ENCODE results near the gene TMEM80. TPM values are rescaled to one million over a fixed set of nuclear protein-coding genes. Genes with fewer than 3 reads are reported as not detected.

The TMEM80 gene
- total RNA-seq, 1 donor from 2014 or later: 5.7 TPM

DNA sequence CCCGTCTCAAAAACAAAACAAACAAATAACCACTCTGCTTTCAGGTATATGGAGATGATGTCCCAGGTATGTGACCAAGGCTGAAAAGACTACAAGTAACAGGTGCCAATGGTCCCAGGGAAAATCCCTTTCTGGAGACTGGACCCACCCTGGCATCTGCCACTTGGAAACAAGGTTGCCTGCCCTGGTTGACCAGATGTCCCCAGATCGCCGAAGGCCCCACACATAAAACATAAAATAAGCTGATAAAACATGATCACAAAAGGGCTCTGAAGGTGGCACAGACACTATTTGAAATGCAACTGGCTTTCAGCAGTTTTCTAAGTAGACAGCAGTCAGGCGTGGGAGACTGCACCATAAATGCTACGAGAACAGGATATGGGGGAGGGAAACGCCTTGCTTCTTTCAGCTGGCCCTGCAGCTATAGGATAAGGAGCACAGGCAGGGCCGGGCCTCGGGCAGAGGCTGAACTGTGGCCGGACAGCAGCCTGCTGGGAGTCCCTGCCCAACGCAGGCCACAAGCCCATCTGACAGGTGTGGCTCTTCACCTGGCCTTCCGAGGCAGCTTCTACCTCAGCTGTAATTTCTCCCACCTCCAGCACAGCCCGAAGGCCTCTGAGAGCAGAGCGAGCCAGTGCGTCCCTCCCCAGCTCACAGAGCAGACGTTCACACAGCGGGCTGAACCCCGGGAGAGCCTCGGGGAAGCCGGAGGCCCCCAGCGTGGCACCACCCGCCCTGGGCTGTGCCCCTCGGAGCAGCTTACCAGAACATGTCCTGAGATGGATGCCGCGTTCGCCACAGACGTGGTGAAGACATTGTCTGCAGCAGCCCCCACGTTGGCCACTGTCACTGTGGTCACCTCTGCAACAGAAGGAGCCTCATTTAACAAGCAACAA is 4.6 kb upstream of the TMEM80 start:
- H3K9ac ChIP-seq (ENCODE audit: low read depth in 1 of 3, low read length in 3 of 3): no peak overlapping the region
- H3K4me1 ChIP-seq (ENCODE audit: control insufficient read depth in 3 of 3, insufficient read depth in 3 of 3, low read length in 3 of 3): peaks cover 12 to 14% (median 13%) of the 10 kb centered on the region in 3 donors
- H3K36me3 ChIP-seq (ENCODE audit: control insufficient read depth in 3 of 3, insufficient read depth in 3 of 3, low read length in 3 of 3): peaks cover 18 to 29% (median 27%) of the 10 kb centered on the region in 3 donors
- no peak overlapping the region for H3K27ac ChIP-seq (ENCODE audit: low read depth, low read length)
- H3K9me3 ChIP-seq (ENCODE audit: control insufficient read depth in 3 of 3, low read length in 3 of 3): no peaks in the 10 kb centered on the region
- no peaks in the 10 kb centered on the region for H3K27me3 ChIP-seq (ENCODE audit: control insufficient read depth in 3 of 3, insufficient read depth in 3 of 3, low read length in 3 of 3)
- H3K4me3 ChIP-seq (ENCODE audit: low read length in 3 of 3): no peak overlapping the region

- Histone ChIP-seq H3K27ac (ENCODE audit: low read depth, low read length) (no peak overlapping the region), H3K27me3 (ENCODE audit: control insufficient read depth in 3 of 3, insufficient read depth in 3 of 3, low read length in 3 of 3) (no peaks in the 10 kb centered on the region), H3K9me3 (ENCODE audit: control insufficient read depth in 3 of 3, low read length in 3 of 3) (no peaks in the 10 kb centered on the region), H3K36me3 (ENCODE audit: control insufficient read depth in 3 of 3, insufficient read depth in 3 of 3, low read length in 3 of 3) (peaks cover 10 to 21% (median 18%) of the 10 kb centered on the region in 3 donors), H3K4me3 (ENCODE audit: low read length in 3 of 3) (no peak overlapping the region), H3K4me1 (ENCODE audit: control insufficient read depth in 3 of 3, insufficient read depth in 3 of 3, low read length in 3 of 3) (peaks cover 19 to 22% (median 21%) of the 10 kb centered on the region in 3 donors), H3K9ac (ENCODE audit: low read depth in 1 of 3, low read length in 3 of 3) (no peak overlapping the region)
These were observed 3.7 kb upstream of the TMEM80 start for GRCh38 chr11:691710-692590.

GRCh38 chr11:692824-693414 is 2.7 kb upstream of the TMEM80 start:
- Histone ChIP-seq H3K9ac (ENCODE audit: low read depth in 1 of 3, low read length in 3 of 3) (peak overlapping the region in 2 of 3 donors; percentile 34 to 40), H3K9me3 (ENCODE audit: control insufficient read depth in 3 of 3, low read length in 3 of 3) (no peaks in the 10 kb centered on the region), H3K36me3 (ENCODE audit: control insufficient read depth in 3 of 3, insufficient read depth in 3 of 3, low read length in 3 of 3) (peaks cover 7 to 13% (median 9%) of the 10 kb centered on the region in 3 donors), H3K27ac (ENCODE audit: low read depth, low read length) (peak overlapping the region; percentile 19), H3K4me1 (ENCODE audit: control insufficient read depth in 3 of 3, insufficient read depth in 3 of 3, low read length in 3 of 3) (peaks cover 29 to 32% (median 30%) of the 10 kb centered on the region in 3 donors), H3K4me3 (ENCODE audit: low read length in 3 of 3) (peak overlapping the region in 1 of 3 donors; percentile 7), H3K27me3 (ENCODE audit: control insufficient read depth in 3 of 3, insufficient read depth in 3 of 3, low read length in 3 of 3) (no peaks in the 10 kb centered on the region)

- Histone ChIP-seq H3K4me3 (ENCODE audit: low read length in 3 of 3) (peak overlapping the region; percentile 7 to 61 (median 56)), H3K36me3 (ENCODE audit: control insufficient read depth in 3 of 3, insufficient read depth in 3 of 3, low read length in 3 of 3) (peaks cover 5 to 9% (median 8%) of the 10 kb centered on the region in 3 donors), H3K9me3 (ENCODE audit: control insufficient read depth in 3 of 3, low read length in 3 of 3) (no peaks in the 10 kb centered on the region), H3K27me3 (ENCODE audit: control insufficient read depth in 3 of 3, insufficient read depth in 3 of 3, low read length in 3 of 3) (no peaks in the 10 kb centered on the region), H3K27ac (ENCODE audit: low read depth, low read length) (peak overlapping the region; percentile 19), H3K9ac (ENCODE audit: low read depth in 1 of 3, low read length in 3 of 3) (peak overlapping the region; percentile 34 to 61 (median 40)), H3K4me1 (ENCODE audit: control insufficient read depth in 3 of 3, insufficient read depth in 3 of 3, low read length in 3 of 3) (peaks cover 31 to 37% (median 35%) of the 10 kb centered on the region in 3 donors)
These were observed 2.2 kb upstream of the TMEM80 start for GRCh38 chr11:693415-693831.

DNA sequence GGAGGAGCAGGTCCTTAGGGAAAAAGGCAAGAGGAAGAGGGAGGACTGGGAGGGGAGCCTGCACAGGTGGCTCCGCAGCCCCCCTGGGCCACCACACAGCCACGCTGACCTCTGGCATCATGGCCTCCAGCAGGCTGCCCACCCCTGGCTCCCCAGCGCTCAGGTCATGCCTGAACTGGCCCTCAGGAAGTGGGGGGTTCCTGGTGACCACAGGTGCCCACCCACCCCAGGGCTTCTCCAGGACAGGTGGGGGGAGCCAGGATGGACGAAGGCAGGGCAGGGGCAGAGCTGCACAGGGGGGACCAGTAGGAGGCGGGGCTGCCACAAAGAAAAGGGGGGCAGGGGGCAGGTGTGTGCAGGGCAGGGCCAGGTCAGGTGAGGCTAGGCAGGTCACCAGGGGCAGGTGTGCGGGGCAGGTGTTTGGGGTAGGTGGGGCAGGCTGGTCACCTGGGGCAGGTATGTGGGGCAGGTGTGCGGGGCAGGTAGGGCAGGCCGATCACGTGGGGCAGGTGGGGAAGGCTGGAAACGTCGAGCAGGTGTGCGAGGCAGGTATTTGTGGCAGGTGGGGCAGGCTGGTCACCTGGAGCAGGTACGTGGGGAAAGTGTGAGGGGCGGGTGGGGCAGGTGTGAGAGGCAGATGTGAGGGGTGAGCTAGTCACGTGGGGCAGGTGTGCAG is 1.6 kb upstream of the TMEM80 start:
- H3K36me3 ChIP-seq (ENCODE audit: control insufficient read depth in 3 of 3, insufficient read depth in 3 of 3, low read length in 3 of 3): peaks cover 2 to 6% (median 5%) of the 10 kb centered on the region in 3 donors
- no peaks in the 10 kb centered on the region for H3K9me3 ChIP-seq (ENCODE audit: control insufficient read depth in 3 of 3, low read length in 3 of 3)
- H3K4me1 ChIP-seq (ENCODE audit: control insufficient read depth in 3 of 3, insufficient read depth in 3 of 3, low read length in 3 of 3): peaks cover 31 to 42% (median 41%) of the 10 kb centered on the region in 3 donors
- H3K27ac ChIP-seq (ENCODE audit: low read depth, low read length): peak overlapping the region; percentile 19
- peak overlapping the region; percentile 49 to 61 (median 56) for H3K4me3 ChIP-seq (ENCODE audit: low read length in 3 of 3)
- peak overlapping the region; percentile 34 to 61 (median 40) for H3K9ac ChIP-seq (ENCODE audit: low read depth in 1 of 3, low read length in 3 of 3)
- no peaks in the 10 kb centered on the region for H3K27me3 ChIP-seq (ENCODE audit: control insufficient read depth in 3 of 3, insufficient read depth in 3 of 3, low read length in 3 of 3)

DNA sequence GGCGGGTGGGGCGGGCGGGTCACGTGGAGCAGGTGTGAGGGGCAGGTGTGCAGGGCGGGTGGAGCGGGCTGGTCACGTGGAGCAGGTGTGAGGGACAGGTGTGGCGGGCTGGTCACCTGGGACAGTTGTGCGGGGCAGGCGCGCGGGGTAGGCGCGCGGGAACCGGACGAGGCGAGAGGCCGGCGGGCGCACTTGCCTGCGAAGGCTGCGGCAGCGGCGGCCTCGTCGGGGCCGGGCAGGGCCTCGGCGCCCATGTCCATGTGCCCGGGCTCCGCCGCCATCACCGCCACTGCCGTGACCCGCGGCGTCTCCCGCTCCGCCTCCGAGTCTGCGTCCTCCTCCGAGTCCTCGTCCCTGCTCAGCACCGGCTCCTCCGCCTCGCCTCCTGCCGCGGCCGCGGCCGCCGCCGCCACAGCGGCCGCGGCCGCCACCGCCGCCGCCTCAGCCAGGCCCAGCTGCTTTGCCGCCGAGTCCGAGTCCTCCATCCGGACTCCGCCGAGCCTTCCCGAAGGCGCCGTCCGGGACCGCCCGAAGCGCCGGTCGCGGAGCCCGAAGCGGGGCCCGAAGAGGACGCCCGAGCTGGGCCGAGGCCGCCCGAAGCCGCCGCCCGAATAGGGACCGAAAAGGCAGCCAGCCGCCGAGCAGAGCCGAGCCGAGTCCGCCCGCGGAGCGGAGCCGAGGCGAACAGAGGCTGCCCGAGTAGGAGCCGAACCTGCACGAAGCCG is 891 bp upstream of the TMEM80 start, which contains the start of gene DEAF1:
DEAF1 (minus strand) TSS at position 660 of the 725 bp plus-strand sequence; CDS start at position 485, 175 bp downstream.
- H3K27me3 ChIP-seq (ENCODE audit: control insufficient read depth in 3 of 3, insufficient read depth in 3 of 3, low read length in 3 of 3): no peaks in the 10 kb centered on the region
- H3K4me1 ChIP-seq (ENCODE audit: control insufficient read depth in 3 of 3, insufficient read depth in 3 of 3, low read length in 3 of 3): peaks cover 31 to 45% (median 44%) of the 10 kb centered on the region in 3 donors
- no peaks in the 10 kb centered on the region for H3K9me3 ChIP-seq (ENCODE audit: control insufficient read depth in 3 of 3, low read length in 3 of 3)
- peaks cover 1 to 3% (median 2%) of the 10 kb centered on the region in 3 donors for H3K36me3 ChIP-seq (ENCODE audit: control insufficient read depth in 3 of 3, insufficient read depth in 3 of 3, low read length in 3 of 3)
- peak within 1 kb of the TSS; percentile 98 for H3K27ac ChIP-seq (ENCODE audit: low read depth, low read length)
- H3K9ac ChIP-seq (ENCODE audit: low read depth in 1 of 3, low read length in 3 of 3): peak within 1 kb of the TSS; percentile 95 to 98 (median 97)
- H3K4me3 ChIP-seq (ENCODE audit: low read length in 3 of 3): peak within 1 kb of the TSS; percentile 87 to 90 (median 89)

DNA sequence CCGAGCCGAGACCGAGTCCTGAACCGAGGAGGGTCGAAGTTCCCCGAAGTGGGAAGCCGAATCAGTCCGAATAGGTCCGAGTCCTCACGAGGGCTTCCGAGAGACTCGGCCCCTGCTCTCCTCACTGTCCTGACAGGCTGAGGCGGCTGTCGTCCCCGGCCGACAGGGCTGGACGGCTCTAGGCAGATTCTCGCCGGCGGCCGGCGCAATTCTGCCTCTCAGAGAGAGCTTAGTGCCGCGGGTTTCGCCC is 403 bp upstream of the TMEM80 start:
- Histone ChIP-seq H3K4me3 (ENCODE audit: low read length in 3 of 3) (peak overlapping the region; percentile 69 to 87 (median 85)), H3K27me3 (ENCODE audit: control insufficient read depth in 3 of 3, insufficient read depth in 3 of 3, low read length in 3 of 3) (no peaks in the 10 kb centered on the region), H3K9me3 (ENCODE audit: control insufficient read depth in 3 of 3, low read length in 3 of 3) (no peaks in the 10 kb centered on the region), H3K9ac (ENCODE audit: low read depth in 1 of 3, low read length in 3 of 3) (peak overlapping the region; percentile 95 to 98 (median 97)), H3K27ac (ENCODE audit: low read depth, low read length) (peak overlapping the region; percentile 98), H3K4me1 (ENCODE audit: control insufficient read depth in 3 of 3, insufficient read depth in 3 of 3, low read length in 3 of 3) (peaks cover 31 to 46% (median 46%) of the 10 kb centered on the region in 3 donors), H3K36me3 (ENCODE audit: control insufficient read depth in 3 of 3, insufficient read depth in 3 of 3, low read length in 3 of 3) (peaks cover 0 to 3% (median 2%) of the 10 kb centered on the region in 3 donors)

GRCh38 chr11:696955-697491 is 1.4 kb downstream of the TMEM80 start:
- H3K9me3 ChIP-seq (ENCODE audit: control insufficient read depth in 3 of 3, low read length in 3 of 3): no peaks in the 10 kb centered on the region
- peaks cover 31 to 46% (median 46%) of the 10 kb centered on the region in 3 donors for H3K4me1 ChIP-seq (ENCODE audit: control insufficient read depth in 3 of 3, insufficient read depth in 3 of 3, low read length in 3 of 3)
- peak overlapping the region in 2 of 3 donors; percentile 85 to 96 for H3K9ac ChIP-seq (ENCODE audit: low read depth in 1 of 3, low read length in 3 of 3)
- peaks cover 8 to 15% (median 11%) of the 10 kb centered on the region in 3 donors for H3K36me3 ChIP-seq (ENCODE audit: control insufficient read depth in 3 of 3, insufficient read depth in 3 of 3, low read length in 3 of 3)
- H3K4me3 ChIP-seq (ENCODE audit: low read length in 3 of 3): peak overlapping the region; percentile 7 to 87 (median 54)
- no peaks in the 10 kb centered on the region for H3K27me3 ChIP-seq (ENCODE audit: control insufficient read depth in 3 of 3, insufficient read depth in 3 of 3, low read length in 3 of 3)
- H3K27ac ChIP-seq (ENCODE audit: low read depth, low read length): peak overlapping the region; percentile 98
